GM19397 (cell line): Measurements from ENCODE around the gene THAP3.

Experiments
- ATAC-seq: cut with Tn5 transposase; IDR thresholded peaks from one replicate; pipeline ENCODE4 v1.9.1; 2021; ENCODE audit warnings: mild to moderate bottlenecking, moderate library complexity; ENCODE audit not compliant: unreplicated experiment

The THAP3 gene

DNA sequence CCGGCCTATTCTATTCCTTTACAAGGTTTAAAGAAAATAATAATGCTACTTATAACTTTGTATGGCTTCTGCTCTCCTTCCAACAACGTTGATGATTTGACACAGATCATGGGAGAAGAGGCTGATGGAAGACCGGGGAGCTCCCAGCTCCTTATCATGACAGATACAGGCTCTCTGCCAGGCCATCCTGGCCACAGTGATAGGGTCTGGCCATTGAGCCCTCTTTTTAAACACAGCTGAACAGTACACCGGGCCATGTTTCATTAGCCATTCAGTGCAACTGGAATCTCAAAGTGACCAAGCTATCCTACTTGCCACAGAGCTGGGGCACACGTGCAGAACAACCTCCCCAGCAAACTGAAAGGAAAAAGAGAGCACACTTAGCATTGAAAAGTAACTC lies 42.0 kb downstream of the THAP3 start:
- ATAC-seq, result no peak

DNA sequence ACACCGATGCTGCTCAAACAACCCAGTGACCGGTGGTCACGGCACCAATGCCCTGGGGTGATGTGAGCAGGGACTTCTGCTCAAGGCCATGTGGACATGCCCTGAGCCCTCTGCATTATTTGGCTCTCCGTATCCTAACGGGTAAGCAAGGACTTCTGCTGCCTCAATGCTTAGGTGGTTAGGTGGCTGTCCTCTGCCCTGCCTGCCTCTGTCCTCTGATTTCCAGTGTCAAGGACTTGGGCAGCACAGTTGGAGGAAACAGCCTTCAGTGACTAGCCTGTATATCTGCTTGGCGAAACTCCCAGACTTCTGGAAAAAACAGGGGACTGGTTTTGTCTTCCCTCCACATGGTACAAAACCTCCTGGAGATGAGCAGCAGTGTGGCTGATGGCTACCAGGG lies 42.5 kb downstream of the THAP3 start:
- no peak for ATAC-seq

DNA sequence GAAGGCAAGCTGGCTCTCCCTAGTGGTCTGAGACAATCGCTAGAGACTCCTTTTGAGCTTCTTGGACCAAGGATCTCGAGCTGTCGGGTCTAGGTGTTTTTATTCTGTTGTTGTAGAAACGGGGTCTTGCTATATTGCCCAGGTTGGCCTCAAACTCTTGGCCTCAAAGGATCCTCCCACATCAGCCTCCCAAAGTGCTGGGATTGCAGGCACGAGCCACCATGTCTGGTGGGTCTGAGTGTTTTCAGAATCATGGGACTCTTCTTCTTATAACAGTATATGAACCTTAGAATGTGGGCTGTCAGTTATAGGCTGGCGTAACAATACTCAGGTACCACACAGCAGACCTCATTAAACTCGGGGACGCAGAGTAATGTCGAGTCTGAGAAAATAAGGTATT lies 43.8 kb downstream of the THAP3 start:
- no peak for ATAC-seq

DNA sequence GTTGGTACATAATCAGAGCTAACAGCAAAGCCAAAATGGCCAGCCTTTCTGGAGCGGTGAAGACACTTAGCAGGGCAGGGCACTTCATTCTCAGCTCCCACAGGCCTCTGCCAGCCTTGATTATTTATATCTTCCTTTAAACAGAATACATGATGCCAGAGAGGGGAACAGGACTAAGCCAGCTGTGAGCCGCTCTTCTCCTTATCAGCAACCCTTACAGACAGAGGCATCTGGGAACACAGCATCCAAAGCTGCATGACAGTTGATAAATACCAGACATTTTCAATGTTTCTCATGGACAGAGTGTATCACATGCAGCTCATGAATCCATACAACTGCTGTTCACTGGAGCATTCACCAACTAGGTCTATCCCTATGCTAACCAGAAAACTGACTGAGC lies 47.9 kb downstream of the THAP3 start:
- ATAC-seq, result no peak

DNA sequence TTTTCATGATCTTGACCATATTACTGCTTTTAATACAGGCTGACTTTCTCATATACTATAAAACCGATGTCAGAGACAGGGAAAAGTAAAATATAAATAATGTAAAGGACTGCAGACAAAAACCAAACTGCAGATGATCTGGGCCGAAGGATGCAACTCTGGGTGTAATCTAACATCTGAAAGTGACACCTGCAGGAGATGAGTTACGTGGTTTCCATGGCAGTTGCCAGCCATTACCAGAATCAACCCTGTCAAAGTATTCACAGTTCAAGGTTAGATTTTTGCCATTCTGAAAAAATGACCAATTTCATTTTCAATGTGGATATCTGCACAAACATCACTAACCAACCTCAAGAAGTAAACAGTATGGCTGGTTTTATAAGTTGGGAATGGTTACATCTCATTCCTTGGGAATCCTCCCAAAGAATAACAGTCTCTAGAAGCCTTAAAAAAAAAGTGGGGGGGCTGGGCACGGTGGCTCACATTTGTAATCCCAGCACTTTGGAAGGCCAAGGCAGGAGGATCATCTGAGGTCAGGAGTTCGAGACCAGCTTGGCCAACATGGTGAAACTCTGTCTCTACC lies 49.2 kb downstream of the THAP3 start:
- no peak for ATAC-seq

DNA sequence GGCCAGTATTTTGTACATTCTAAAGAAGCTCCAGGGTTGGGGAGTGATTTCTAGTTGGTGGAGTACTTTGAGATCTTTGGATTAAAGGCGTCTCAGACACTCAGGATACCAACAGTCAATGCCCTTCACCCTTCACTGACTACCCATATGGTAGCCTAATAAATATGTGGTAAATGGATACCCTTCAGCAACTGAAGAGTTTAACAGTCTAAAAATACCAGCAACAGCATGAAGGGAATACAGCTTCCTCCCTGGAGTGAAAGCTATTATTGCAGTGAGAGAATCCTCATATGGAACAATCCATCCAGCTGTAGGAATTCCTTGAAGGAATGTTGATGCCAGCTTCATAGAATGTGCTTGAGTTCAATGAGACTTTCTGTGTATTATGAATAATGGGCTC lies 50.1 kb downstream of the THAP3 start:
- no peak for ATAC-seq

DNA sequence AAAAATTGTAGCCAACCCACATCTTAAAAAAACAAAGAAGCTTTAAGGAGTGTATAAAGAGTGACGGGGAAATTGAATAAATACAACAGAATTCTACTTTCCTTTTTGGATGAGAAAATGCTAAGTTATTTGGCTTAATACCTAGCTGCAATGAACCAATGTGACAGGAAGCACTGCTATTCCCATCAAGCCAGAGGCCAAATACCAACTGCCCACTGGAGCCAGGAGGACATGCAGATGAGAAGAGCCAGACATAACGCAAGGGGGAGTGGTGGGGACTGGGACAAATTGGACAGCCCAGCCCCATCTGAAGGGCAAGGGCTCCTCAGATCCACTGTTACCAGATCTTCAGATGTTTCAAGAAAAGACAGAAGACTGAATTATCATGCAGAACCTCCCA lies 51.3 kb downstream of the THAP3 start:
- ATAC-seq, result no peak
